Measurements from ENCODE around the gene LZTR1.

LZTR1 gene

GRCh38 chr22:21030621-21031544 lies 48.8 kb downstream of the LZTR1 start:
- no peak overlapping the region for H2AFZ ChIP-seq (ENCODE audit: low read depth, low read length)
- H3K4me3 ChIP-seq (ENCODE audit: low read depth in 1 of 2, low read length in 2 of 2) = no peak overlapping the region
- H3K9me3 ChIP-seq (ENCODE audit: insufficient read depth, low read length, severe bottlenecking) = no peaks in the 10 kb centered on the region
- H3K4me2 ChIP-seq (ENCODE audit: insufficient read depth, low read length) = no peak overlapping the region
- 0 out of 2 replicates have a peak, but pooled peaks cover 3% of the 10 kb centered on the region for H4K20me1 ChIP-seq (ENCODE audit: insufficient read depth, low read length)
- no peaks in the 10 kb centered on the region for H3K36me3 ChIP-seq (ENCODE audit: insufficient read depth, low read length)
- H3K27ac ChIP-seq (ENCODE audit: low read length) = no peak overlapping the region
- DNase-seq = no peak
- no peaks in the 10 kb centered on the region for H3K27me3 ChIP-seq (ENCODE audit: insufficient read depth, low read length, poor library complexity)
- H3K9ac ChIP-seq (ENCODE audit: low read depth, low read length) = no peak overlapping the region
- no peaks in the 10 kb centered on the region for H3K79me2 ChIP-seq (ENCODE audit: insufficient read depth, low read length)
- TF ChIP-seq, protein P1, sequence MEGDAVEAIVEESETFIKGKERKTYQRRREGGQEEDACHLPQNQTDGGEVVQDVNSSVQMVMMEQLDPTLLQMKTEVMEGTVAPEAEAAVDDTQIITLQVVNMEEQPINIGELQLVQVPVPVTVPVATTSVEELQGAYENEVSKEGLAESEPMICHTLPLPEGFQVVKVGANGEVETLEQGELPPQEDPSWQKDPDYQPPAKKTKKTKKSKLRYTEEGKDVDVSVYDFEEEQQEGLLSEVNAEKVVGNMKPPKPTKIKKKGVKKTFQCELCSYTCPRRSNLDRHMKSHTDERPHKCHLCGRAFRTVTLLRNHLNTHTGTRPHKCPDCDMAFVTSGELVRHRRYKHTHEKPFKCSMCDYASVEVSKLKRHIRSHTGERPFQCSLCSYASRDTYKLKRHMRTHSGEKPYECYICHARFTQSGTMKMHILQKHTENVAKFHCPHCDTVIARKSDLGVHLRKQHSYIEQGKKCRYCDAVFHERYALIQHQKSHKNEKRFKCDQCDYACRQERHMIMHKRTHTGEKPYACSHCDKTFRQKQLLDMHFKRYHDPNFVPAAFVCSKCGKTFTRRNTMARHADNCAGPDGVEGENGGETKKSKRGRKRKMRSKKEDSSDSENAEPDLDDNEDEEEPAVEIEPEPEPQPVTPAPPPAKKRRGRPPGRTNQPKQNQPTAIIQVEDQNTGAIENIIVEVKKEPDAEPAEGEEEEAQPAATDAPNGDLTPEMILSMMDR (IDR thresholded peaks at IDR 0.05; ENCODE audit: borderline replicate concordance, extremely low read depth, low read length, poor library complexity, severe bottlenecking) = no peak
- TF ChIP-seq EZH2 (IDR thresholded peaks at IDR 0.05; ENCODE audit: borderline replicate concordance, low read depth, low read length, severe bottlenecking) = no peak
- H3K4me1 ChIP-seq (ENCODE audit: insufficient read depth, low read length) = 0 out of 2 replicates have a peak, but pooled peaks cover 1% of the 10 kb centered on the region
- ATAC-seq (ENCODE audit: insufficient read depth, low read depth) = no peak

GRCh38 chr22:21031545-21032036 lies 49.5 kb downstream of the LZTR1 start:
- Histone ChIP-seq H3K36me3 (ENCODE audit: insufficient read depth, low read length) (no peaks in the 10 kb centered on the region), H3K27me3 (ENCODE audit: insufficient read depth, low read length, poor library complexity) (no peaks in the 10 kb centered on the region), H3K79me2 (ENCODE audit: insufficient read depth, low read length) (no peaks in the 10 kb centered on the region), H3K4me1 (ENCODE audit: insufficient read depth, low read length) (no peaks in the 10 kb centered on the region), H2AFZ (ENCODE audit: low read depth, low read length) (no peak overlapping the region), H3K9ac (ENCODE audit: low read depth, low read length) (no peak overlapping the region), H3K4me2 (ENCODE audit: insufficient read depth, low read length) (no peak overlapping the region), H3K27ac (ENCODE audit: low read length) (no peak overlapping the region), H3K4me3 (ENCODE audit: low read depth in 1 of 2, low read length in 2 of 2) (no peak overlapping the region), H4K20me1 (ENCODE audit: insufficient read depth, low read length) (0 out of 2 replicates have a peak, but pooled peaks cover 3% of the 10 kb centered on the region), H3K9me3 (ENCODE audit: insufficient read depth, low read length, severe bottlenecking) (no peaks in the 10 kb centered on the region)
- TF ChIP-seq, protein P1 (IDR thresholded peaks at IDR 0.05; ENCODE audit: borderline replicate concordance, extremely low read depth, low read length, poor library complexity, severe bottlenecking) = no peak
- no peak for TF ChIP-seq EZH2 (IDR thresholded peaks at IDR 0.05; ENCODE audit: borderline replicate concordance, low read depth, low read length, severe bottlenecking)
- DNase-seq = no peak
- ATAC-seq (ENCODE audit: insufficient read depth, low read depth) = no peak

- Histone ChIP-seq H4K20me1 (ENCODE audit: insufficient read depth, low read length) (0 out of 2 replicates have a peak, but pooled peaks cover 3% of the 10 kb centered on the region), H3K4me2 (ENCODE audit: insufficient read depth, low read length) (no peak within 1 kb of the TSS), H3K36me3 (ENCODE audit: insufficient read depth, low read length) (no peaks in the 10 kb centered on the region), H3K4me1 (ENCODE audit: insufficient read depth, low read length) (no peaks in the 10 kb centered on the region), H3K27ac (ENCODE audit: low read length) (no peak within 1 kb of the TSS), H3K27me3 (ENCODE audit: insufficient read depth, low read length, poor library complexity) (no peaks in the 10 kb centered on the region), H3K4me3 (ENCODE audit: low read depth in 1 of 2, low read length in 2 of 2) (no peak within 1 kb of the TSS), H3K9ac (ENCODE audit: low read depth, low read length) (no peak within 1 kb of the TSS), H3K79me2 (ENCODE audit: insufficient read depth, low read length) (no peaks in the 10 kb centered on the region), H2AFZ (ENCODE audit: low read depth, low read length) (no peak within 1 kb of the TSS), H3K9me3 (ENCODE audit: insufficient read depth, low read length, severe bottlenecking) (no peaks in the 10 kb centered on the region)
- DNase-seq (no peak), ATAC-seq (ENCODE audit: insufficient read depth, low read depth) (no peak)
- TF ChIP-seq, protein P1 (IDR thresholded peaks at IDR 0.05; ENCODE audit: borderline replicate concordance, extremely low read depth, low read length, poor library complexity, severe bottlenecking) = no peak
Observed at GRCh38 chr22:21032037-21032867, 50.2 kb downstream of the LZTR1 start, which contains the start of gene SLC7A4. Gene SLC7A4, minus strand, starts transcription at chr22:21032561. Its CDS starts 749 bp downstream, at chr22:21031812.

Measured in DND-41 (cell line).